Upper lobe of left lung (tissue), 4 donors: Measurements from ENCODE around the gene UBASH3B.

Source experiments
- POLR2A ChIP-seq, 4 donors: fragments of 450-650 bp; IDR thresholded peaks; one replicate each; pipeline ENCODE4 v1.5.1; 2016 to 2017; ENCODE audit warnings: antibody characterized with exemption in 4 of 4, mild to moderate bottlenecking in 2 of 4
- TF ChIP-seq, protein P1 (sequence below), 6 experiments: fragments of 450-650 bp in 4 of 6; fragments of 200-600 bp in 2 of 6; sonication (generic) in 2 of 6; IDR thresholded peaks; one replicate each; pipeline ENCODE4 v1.5.1; 2016 to 2019; ENCODE audit warnings: antibody characterized with exemption in 6 of 6

- TF ChIP-seq, protein P1, sequence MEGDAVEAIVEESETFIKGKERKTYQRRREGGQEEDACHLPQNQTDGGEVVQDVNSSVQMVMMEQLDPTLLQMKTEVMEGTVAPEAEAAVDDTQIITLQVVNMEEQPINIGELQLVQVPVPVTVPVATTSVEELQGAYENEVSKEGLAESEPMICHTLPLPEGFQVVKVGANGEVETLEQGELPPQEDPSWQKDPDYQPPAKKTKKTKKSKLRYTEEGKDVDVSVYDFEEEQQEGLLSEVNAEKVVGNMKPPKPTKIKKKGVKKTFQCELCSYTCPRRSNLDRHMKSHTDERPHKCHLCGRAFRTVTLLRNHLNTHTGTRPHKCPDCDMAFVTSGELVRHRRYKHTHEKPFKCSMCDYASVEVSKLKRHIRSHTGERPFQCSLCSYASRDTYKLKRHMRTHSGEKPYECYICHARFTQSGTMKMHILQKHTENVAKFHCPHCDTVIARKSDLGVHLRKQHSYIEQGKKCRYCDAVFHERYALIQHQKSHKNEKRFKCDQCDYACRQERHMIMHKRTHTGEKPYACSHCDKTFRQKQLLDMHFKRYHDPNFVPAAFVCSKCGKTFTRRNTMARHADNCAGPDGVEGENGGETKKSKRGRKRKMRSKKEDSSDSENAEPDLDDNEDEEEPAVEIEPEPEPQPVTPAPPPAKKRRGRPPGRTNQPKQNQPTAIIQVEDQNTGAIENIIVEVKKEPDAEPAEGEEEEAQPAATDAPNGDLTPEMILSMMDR (IDR thresholded peaks at IDR 0.05), result no peak
- TF ChIP-seq POLR2A (IDR thresholded peaks at IDR 0.05), result no peak
These were observed 21.0 kb upstream of the UBASH3B start for GRCh38 chr11:122634501-122634900.
